ENCODE results near the gene ACHE.

ACHE gene

GRCh38 chr7:100885440-100886141 lies 10.1 kb downstream of the ACHE start:
- DNase-seq, result peak in 2 of 56 donors; percentile 11 to 12

GRCh38 chr7:100884736-100885439 lies 10.8 kb downstream of the ACHE start:
- peak in 6 of 56 donors; percentile 5 to 34 (median 22) for DNase-seq

- peak in 2 of 56 donors; percentile 9 to 23 for DNase-seq
Observed at GRCh38 chr7:100882785-100883526, 12.7 kb downstream of the ACHE start.

- DNase-seq, result no peak
Observed at GRCh38 chr7:100882201-100882600, 13.5 kb downstream of the ACHE start.

- no peak for DNase-seq
Observed at GRCh38 chr7:100881136-100881535, 14.6 kb downstream of the ACHE start.

GRCh38 chr7:100880645-100881044 lies 15.0 kb downstream of the ACHE start:
- DNase-seq, result peak in 7 of 56 donors; percentile 13 to 43 (median 21)

GRCh38 chr7:100879685-100880261 lies 15.9 kb downstream of the ACHE start:
- DNase-seq, result peak in 14 of 56 donors; percentile 8 to 50 (median 27)

- DNase-seq, result no peak
Observed at GRCh38 chr7:100878685-100879084, 17.0 kb downstream of the ACHE start.

GRCh38 chr7:100878013-100878412 lies 17.7 kb downstream of the ACHE start:
- no peak for DNase-seq

GRCh38 chr7:100875356-100875751 lies 20.3 kb downstream of the ACHE start:
- DNase-seq, result peak in 6 of 56 donors; percentile 38 to 62 (median 54)

GRCh38 chr7:100874577-100875355 lies 20.9 kb downstream of the ACHE start, which contains the start of gene SRRT:
TSS of gene SRRT (plus strand) at chr7:100875103. CDS start at chr7:100875591, 488 bp downstream.
- peak; percentile 84 to 99 (median 97) for DNase-seq

GRCh38 chr7:100874300-100874576 lies 21.4 kb downstream of the ACHE start:
- DNase-seq, result no peak

- DNase-seq, result no peak
Observed at GRCh38 chr7:100873599-100874299, 21.9 kb downstream of the ACHE start.

- peak in 3 of 56 donors; percentile 23 to 31 (median 27) for DNase-seq
Observed at GRCh38 chr7:100867776-100868485, 27.8 kb downstream of the ACHE start.

GRCh38 chr7:100867040-100867775 lies 28.5 kb downstream of the ACHE start, which contains the start of gene TRIP6:
TSS of gene TRIP6 (plus strand) at chr7:100867387. CDS start at chr7:100867498, 111 bp downstream.
- peak in 55 of 56 donors; percentile 15 to 93 (median 70) for DNase-seq

- no peak for DNase-seq
Observed at GRCh38 chr7:100866729-100867039, 29.0 kb downstream of the ACHE start.

GRCh38 chr7:100865938-100866728 lies 29.6 kb downstream of the ACHE start:
- peak in 53 of 56 donors; percentile 8 to 94 (median 75) for DNase-seq

- DNase-seq, result peak in 18 of 56 donors; percentile 12 to 53 (median 34)
Observed at GRCh38 chr7:100865372-100865911, 30.2 kb downstream of the ACHE start.

Data from nucleus accumbens (tissue), 56 donors.